ENCODE measurements around the gene RAC2. TPM values are rescaled to one million over a fixed set of nuclear protein-coding genes. Genes with fewer than 3 reads are reported as not detected.
A peak's percentile ranks its signal among the peaks of the same experiment; 100 is the strongest.

RAC2 gene
- total and polyA plus RNA-seq, 2 of the 8 experiments (the other 6 are each of a cell fraction or from before 2014, with no cell fraction given), result 2.3 to 4.3 TPM

DNA sequence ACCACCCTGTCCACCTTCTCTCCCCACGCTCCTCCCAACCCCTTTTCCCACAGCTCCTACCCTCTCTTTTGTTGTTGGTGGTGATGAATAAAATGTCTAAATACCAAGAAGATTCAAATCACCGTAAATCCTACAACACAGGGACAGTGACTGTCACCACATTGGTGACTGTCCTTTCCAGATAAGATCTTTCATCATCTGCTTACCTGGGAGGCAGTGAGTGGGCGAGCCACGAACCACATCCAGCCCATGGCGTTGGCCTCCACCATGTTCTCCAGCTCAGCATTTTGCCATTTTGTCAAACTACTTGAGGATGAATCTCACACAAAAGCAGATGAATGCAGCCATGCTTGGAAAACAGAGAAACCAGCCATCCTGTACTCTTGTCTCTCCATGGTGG lies 31.6 kb upstream of the RAC2 start:
- Histone ChIP-seq H3K14ac (ENCODE audit: insufficient read length) (no peak overlapping the region), H3K56ac (replicated peaks; ENCODE audit: insufficient read length, low read depth, low read length) (no peak overlapping the region), H3K9me3 (ENCODE audit: insufficient read depth in 2 of 2, low read depth in 1 of 2, low read length in 1 of 2) (no peaks in the 10 kb centered on the region), H3K4me1 (replicated peaks in 1 of 4; ENCODE audit: control insufficient read depth in 3 of 4, insufficient read depth in 4 of 4, low read length in 3 of 4) (peaks cover 0 to 2% (median 0%) of the 10 kb centered on the region in 4 experiments; a peak in 1 of 7 replicates), H2BK15ac (ENCODE audit: low read length) (0 out of 2 replicates have a peak overlapping the region, but pooled peaks have one; percentile 25), H3K4me3 (ENCODE audit: extremely low read depth in 1 of 4, insufficient read depth in 2 of 4, low read depth in 3 of 4, low read length in 4 of 4) (no peak overlapping the region), H3K79me2 (ENCODE audit: control insufficient read depth in 1 of 2, insufficient read depth in 2 of 2, low read length in 2 of 2) (no peaks in the 10 kb centered on the region), H4K8ac (ENCODE audit: extremely low read depth, insufficient read depth, low read length) (no peak overlapping the region), H3K23ac (ENCODE audit: insufficient read length) (no peak overlapping the region), H3K18ac (ENCODE audit: extremely low read depth, low read length) (no peak overlapping the region), H3K27me3 (replicated peaks in 1 of 4; ENCODE audit: control insufficient read depth in 3 of 4, extremely low read depth in 1 of 4, insufficient read depth in 3 of 4, low read length in 3 of 4) (no peaks in the 10 kb centered on the region), H3K23me2 (ENCODE audit: low read depth, low read length) (no peaks in the 10 kb centered on the region), H4K91ac (replicated peaks; ENCODE audit: insufficient read length, low read length) (no peak overlapping the region), H3K79me1 (ENCODE audit: low read depth, low read length) (no peaks in the 10 kb centered on the region), H3K4me2 (ENCODE audit: insufficient read depth in 1 of 2, low read depth in 2 of 2, low read length in 2 of 2) (no peak overlapping the region), H2BK20ac (ENCODE audit: low read length) (no peak overlapping the region), H2AFZ (ENCODE audit: low read length) (no peak overlapping the region), H4K20me1 (replicated peaks in 1 of 2; ENCODE audit: control insufficient read depth in 1 of 2, insufficient read depth in 2 of 2, low read length in 2 of 2) (no peaks in the 10 kb centered on the region), H3K4ac (replicated peaks; ENCODE audit: insufficient read length, low read depth, low read length) (no peak overlapping the region), H3K27ac (ENCODE audit: low read depth, low read length) (no peak overlapping the region), H2BK5ac (ENCODE audit: low read depth, low read length) (no peak overlapping the region), H3K36me3 (ENCODE audit: control insufficient read depth in 2 of 4, insufficient read depth in 4 of 4, low read length in 3 of 4) (no peaks in the 10 kb centered on the region), H2BK12ac (ENCODE audit: low read depth, low read length) (no peak overlapping the region), H2AK5ac (ENCODE audit: low read depth, low read length) (no peak overlapping the region), H3K9ac (replicated peaks in 1 of 4; ENCODE audit: extremely low read depth in 1 of 4, low read depth in 3 of 4, low read length in 3 of 4) (no peak overlapping the region), H2BK120ac (replicated peaks; ENCODE audit: low read depth, low read length) (no peak overlapping the region), H4K5ac (ENCODE audit: insufficient read length, low read depth, low read length) (no peak overlapping the region)
- no peak for DNase-seq (ENCODE audit: low read depth in 1 of 2, low spot score in 2 of 2)
- 71% methylated on average over 5 of the region's 5 CpGs; no CpG with 5 or more reads in 1 of the 2 experiments for WGBS, 2 experiments (ENCODE audit: extremely low coverage in 1 of 2, insufficient coverage in 1 of 2, insufficient read length in 1 of 2, insufficient replicate concordance in 2 of 2, low coverage in 1 of 2, low lambda C conversion rate in 2 of 2, missing lambda C conversion rate in 1 of 2)
- CTCF ChIA-PET (ENCODE audit: partially characterized antibody), result interaction anchor here (0.9 to 2.8 kb wide), 6 partner anchors 9 to 211 kb away, joined by 3 to 11 read pairs (median 6); partner anchors contain the start of gene MFNG
- TF ChIP-seq RBBP5 (IDR thresholded peaks at IDR 0.05; ENCODE audit: borderline replicate concordance, low read depth, low read length) (no peak), KDM5A (IDR thresholded peaks at IDR 0.05; ENCODE audit: low read length) (no peak), POLR2AphosphoS5 (IDR thresholded peaks at IDR 0.05; ENCODE audit: low read depth, low read length) (no peak), CREB1 (IDR thresholded peaks at IDR 0.05) (no peak), KDM1A (IDR thresholded peaks at IDR 0.05; ENCODE audit: borderline replicate concordance, low read length) (no peak), CHD1 (IDR thresholded peaks at IDR 0.05; ENCODE audit: low read depth, low read length) (no peak), CHD2 (IDR thresholded peaks at IDR 0.05; ENCODE audit: low read length) (no peak), TAF1 (IDR thresholded peaks at IDR 0.05; ENCODE audit: low read depth, low read length) (no peak), CBX8 (IDR thresholded peaks at IDR 0.05; ENCODE audit: borderline replicate concordance, low read depth, low read length) (no peak), EP300 (IDR thresholded peaks at IDR 0.05; ENCODE audit: borderline replicate concordance in 1 of 2, low read depth in 2 of 2, low read length in 2 of 2) (no peak), RXRA (IDR thresholded peaks at IDR 0.05; ENCODE audit: insufficient read depth, low read depth, low read length) (no peak)
- TF ChIP-seq, protein P1, sequence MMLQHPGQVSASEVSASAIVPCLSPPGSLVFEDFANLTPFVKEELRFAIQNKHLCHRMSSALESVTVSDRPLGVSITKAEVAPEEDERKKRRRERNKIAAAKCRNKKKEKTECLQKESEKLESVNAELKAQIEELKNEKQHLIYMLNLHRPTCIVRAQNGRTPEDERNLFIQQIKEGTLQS (IDR thresholded peaks at IDR 0.05; ENCODE audit: insufficient read depth, low read depth, low read length), result no peak
- FAIRE-seq, result no peak
- POLR2A ChIA-PET (ENCODE audit: partially characterized antibody), result no interaction called here
